ENCODE measurements around the gene PGK1. TPM values are rescaled to one million over a fixed set of nuclear protein-coding genes. Genes with fewer than 3 reads are reported as not detected.
"Not testable (repeated sequence)": the region's sequence is repeated elsewhere in the genome, so short reads cannot be mapped to it uniquely, and the experiment has no call there.

Gene PGK1
- total RNA-seq, 2 experiments from 2014 or later = 1,745 to 1,759 TPM

- POLR2A ChIA-PET = no interaction called here
- Mint-ChIP-seq H3K36me3 (ENCODE audit: low read depth) (peaks cover 5% of the 10 kb centered on the region), H3K4me3 (no peak overlapping the region), H3K9me3 (peaks cover 11% of the 10 kb centered on the region), H3K4me1 (ENCODE audit: low read depth) (peaks cover 18% of the 10 kb centered on the region), H3K27ac (no peak overlapping the region), H3K27me3 (no peaks in the 10 kb centered on the region)
- no peak for DNase-seq
- intact Hi-C loops (cut with micrococcal nuclease) = no loop called here
- CTCF ChIA-PET = no interaction called here
- no peak for TF ChIP-seq CTCF (IDR thresholded peaks at IDR 0.05)
- ATAC-seq = no peak
Measured at GRCh38 chrX:78071331-78071730, 32.7 kb upstream of the PGK1 start.

GRCh38 chrX:78073147-78074077 lies 30.6 kb upstream of the PGK1 start:
- Mint-ChIP-seq H3K4me1 (ENCODE audit: low read depth) (peaks cover 18% of the 10 kb centered on the region), H3K27ac (peak overlapping the region; percentile 81), H3K9me3 (peaks cover 11% of the 10 kb centered on the region), H3K4me3 (peak overlapping the region; percentile 34)
- POLR2A ChIA-PET = interaction anchor here (0.6 to 1.1 kb wide), 2 partner anchors 13 to 30 kb away, joined by 3 to 4 read pairs; no protein-coding TSS in a partner anchor
- CTCF ChIA-PET = interaction anchor here (1.2 kb wide), 1 partner anchor 28 kb away, joined by 3 read pairs; no protein-coding TSS in a partner anchor
- ATAC-seq (peak; percentile 76), DNase-seq (peak; percentile 75)
- intact Hi-C loops (cut with micrococcal nuclease); H3K36me3 Mint-ChIP-seq (ENCODE audit: low read depth); H3K27me3 Mint-ChIP-seq: not testable (repeated sequence)

- Mint-ChIP-seq H3K27me3 (no peaks in the 10 kb centered on the region), H3K4me1 (ENCODE audit: low read depth) (peaks cover 18% of the 10 kb centered on the region), H3K36me3 (ENCODE audit: low read depth) (peaks cover 5% of the 10 kb centered on the region), H3K9me3 (peaks cover 9% of the 10 kb centered on the region), H3K27ac (no peak overlapping the region), H3K4me3 (no peak overlapping the region)
- no peak for TF ChIP-seq CTCF (IDR thresholded peaks at IDR 0.05)
- intact Hi-C loops (cut with micrococcal nuclease) = no loop called here
- ChIA-PET CTCF (interaction anchor here (1.2 kb wide), 1 partner anchor 27 kb away, joined by 3 read pairs; no protein-coding TSS in a partner anchor), POLR2A (interaction anchor here (1.1 kb wide), 1 partner anchor 29 kb away, joined by 4 read pairs; no protein-coding TSS in a partner anchor)
- ATAC-seq = no peak
- no peak for DNase-seq
Measured at GRCh38 chrX:78074088-78074487, 30.0 kb upstream of the PGK1 start.

- peaks cover 5% of the 10 kb centered on the region for H3K36me3 Mint-ChIP-seq (ENCODE audit: low read depth)
- ChIA-PET POLR2A (interaction anchor here (0.7 kb wide), 1 partner anchor 11 kb away, joined by 3 read pairs; no protein-coding TSS in a partner anchor), CTCF (no interaction called here)
- peak overlapping the region; percentile 6 for H3K4me3 Mint-ChIP-seq
- H3K4me1 Mint-ChIP-seq (ENCODE audit: low read depth) = peaks cover 18% of the 10 kb centered on the region
- TF ChIP-seq CTCF (IDR thresholded peaks at IDR 0.05) = no peak
- no peaks in the 10 kb centered on the region for H3K27me3 Mint-ChIP-seq
- peaks cover 9% of the 10 kb centered on the region for H3K9me3 Mint-ChIP-seq
- peak; percentile 31 for DNase-seq
- intact Hi-C loops (cut with micrococcal nuclease) = no loop called here
- peak overlapping the region; percentile 82 for H3K27ac Mint-ChIP-seq
- peak; percentile 28 for ATAC-seq
Measured at GRCh38 chrX:78075787-78076389, 28.2 kb upstream of the PGK1 start.

- POLR2A ChIA-PET; CTCF ChIA-PET; intact Hi-C loops (cut with micrococcal nuclease); ATAC-seq; H3K27ac Mint-ChIP-seq; H3K4me1 Mint-ChIP-seq (ENCODE audit: low read depth); H3K9me3 Mint-ChIP-seq; H3K36me3 Mint-ChIP-seq (ENCODE audit: low read depth); H3K27me3 Mint-ChIP-seq; DNase-seq; H3K4me3 Mint-ChIP-seq: not testable (repeated sequence)
Measured at GRCh38 chrX:78081413-78081812, 22.6 kb upstream of the PGK1 start.

Measured in activated CD8-positive, alpha-beta T cell treated with anti-CD3 and anti-CD28 coated beads for 36 hours (primary cell).